ENCODE data around the gene PCED1B.
"Not testable (repeated sequence)": the region's sequence is repeated elsewhere in the genome, so short reads cannot be mapped to it uniquely, and the experiment has no call there.

PCED1B gene

GRCh38 chr12:47091009-47091408 is 11.6 kb downstream of the PCED1B start:
- no peak for DNase-seq

- DNase-seq, result no peak
Measured at GRCh38 chr12:47094804-47095203, 15.4 kb downstream of the PCED1B start.

GRCh38 chr12:47095446-47096236 is 16.2 kb downstream of the PCED1B start:
- DNase-seq, result no peak

GRCh38 chr12:47097276-47097896 is 18.0 kb downstream of the PCED1B start:
- no peak for DNase-seq

GRCh38 chr12:47098099-47098498 is 18.7 kb downstream of the PCED1B start:
- no peak for DNase-seq

- DNase-seq, result no peak
Measured at GRCh38 chr12:47099610-47100009, 20.2 kb downstream of the PCED1B start.

- no peak for DNase-seq
Measured at GRCh38 chr12:47100160-47100559, 20.7 kb downstream of the PCED1B start.

GRCh38 chr12:47102406-47102805 is 23.0 kb downstream of the PCED1B start:
- no peak for DNase-seq

GRCh38 chr12:47102845-47103651 is 23.6 kb downstream of the PCED1B start:
- no peak for DNase-seq

GRCh38 chr12:47105914-47106674 is 26.7 kb downstream of the PCED1B start:
- DNase-seq, result no peak

- no peak for DNase-seq
Measured at GRCh38 chr12:47107446-47107845, 28.0 kb downstream of the PCED1B start.

- DNase-seq, result no peak
Measured at GRCh38 chr12:47107926-47108325, 28.5 kb downstream of the PCED1B start.

GRCh38 chr12:47110011-47110541 is 30.7 kb downstream of the PCED1B start:
- no peak for DNase-seq

- DNase-seq, result no peak
Measured at GRCh38 chr12:47110718-47111391, 31.4 kb downstream of the PCED1B start.

GRCh38 chr12:47111392-47111778 is 32.0 kb downstream of the PCED1B start:
- DNase-seq, result no peak

GRCh38 chr12:47111854-47112253 is 32.4 kb downstream of the PCED1B start:
- no peak for DNase-seq

GRCh38 chr12:47112679-47113078 is 33.3 kb downstream of the PCED1B start:
- DNase-seq, result no peak

GRCh38 chr12:47114481-47114892 is 35.1 kb downstream of the PCED1B start:
- DNase-seq, result no peak

GRCh38 chr12:47117305-47117704 is 37.9 kb downstream of the PCED1B start:
- not testable (repeated sequence) for DNase-seq

GRCh38 chr12:47120736-47121135 is 41.3 kb downstream of the PCED1B start:
- DNase-seq, result no peak

GRCh38 chr12:47121146-47121545 is 41.7 kb downstream of the PCED1B start:
- no peak for DNase-seq

GRCh38 chr12:47122602-47123001 is 43.2 kb downstream of the PCED1B start:
- DNase-seq, result no peak

Data from NCI-H446 (cell line).